Progenitor cell of endocrine pancreas (in vitro differentiated cells): ENCODE measurements around the gene PSMC1. TPM values are rescaled to one million over a fixed set of nuclear protein-coding genes. Genes with fewer than 3 reads are reported as not detected.

Experiments used
- DNase-seq: peaks from one replicate; pipeline ENCODE4 v3.0.0; 2021; ENCODE audit warnings: low spot score; ENCODE audit not compliant: unreplicated experiment
- H3K27ac Mint-ChIP-seq: 2 replicates; pipeline ENCODE4 v1.8.0; 2021; ENCODE audit warnings: mild to moderate bottlenecking, moderate library complexity, mixed read lengths
- H3K27me3 Mint-ChIP-seq: 2 replicates; pipeline ENCODE4 v1.8.0; 2021; ENCODE audit warnings: mixed read lengths
- H3K36me3 Mint-ChIP-seq: 2 replicates; pipeline ENCODE4 v1.8.0; 2022; ENCODE audit warnings: mixed read lengths; ENCODE audit not compliant: insufficient read depth
- H3K4me1 Mint-ChIP-seq: 2 replicates; pipeline ENCODE4 v1.8.0; 2021; ENCODE audit warnings: low read depth, mixed read lengths
- H3K4me3 Mint-ChIP-seq: 2 replicates; pipeline ENCODE4 v1.8.0; 2021; ENCODE audit warnings: low read depth, mild to moderate bottlenecking, moderate library complexity, mixed read lengths
- H3K9me3 Mint-ChIP-seq: 2 replicates; pipeline ENCODE4 v1.8.0; 2021; ENCODE audit warnings: low read depth, mixed read lengths
- total RNA-seq: library from RNA; stranded (reverse); gene quantifications from 2 replicates; pipeline ENCODE4 v1.2.1, GENCODE V29; 2021
- TF ChIP-seq, protein P1 (sequence below): fragments of 200-600 bp; sonication (generic); IDR thresholded peaks from one replicate; pipeline ENCODE4 v1.5.0; 2021; ENCODE audit warnings: antibody characterized with exemption, mild to moderate bottlenecking; ENCODE audit not compliant: unreplicated experiment

Gene PSMC1
- total RNA-seq, 1 donor from 2014 or later, result 96.8 TPM

DNA sequence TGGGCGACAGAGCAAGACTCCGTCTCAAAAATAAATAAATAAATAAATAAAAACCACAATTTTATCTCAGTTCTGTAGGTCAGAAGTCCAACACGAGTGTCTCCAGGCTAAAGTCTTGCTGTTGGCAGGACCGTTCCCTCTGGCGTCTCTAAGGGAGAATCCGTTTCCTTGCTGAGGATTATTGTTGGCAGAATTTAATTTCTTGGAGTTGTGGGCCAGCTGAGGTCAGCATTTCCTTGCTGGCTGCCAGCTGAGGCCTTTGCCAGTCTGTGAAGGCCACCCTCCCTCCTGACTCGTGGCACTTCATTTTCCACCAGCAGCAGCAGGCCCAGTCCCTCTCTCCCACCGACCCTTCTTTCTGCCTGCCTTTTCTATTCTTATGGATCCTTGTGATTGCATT is 17.2 kb downstream of the PSMC1 start:
- Mint-ChIP-seq H3K27me3 (no peaks in the 10 kb centered on the region), H3K27ac (no peak overlapping the region), H3K4me1 (no peaks in the 10 kb centered on the region), H3K36me3 (peaks cover 26% of the 10 kb centered on the region), H3K9me3 (no peaks in the 10 kb centered on the region), H3K4me3 (no peak overlapping the region)
- DNase-seq, result no peak
- TF ChIP-seq, protein P1, sequence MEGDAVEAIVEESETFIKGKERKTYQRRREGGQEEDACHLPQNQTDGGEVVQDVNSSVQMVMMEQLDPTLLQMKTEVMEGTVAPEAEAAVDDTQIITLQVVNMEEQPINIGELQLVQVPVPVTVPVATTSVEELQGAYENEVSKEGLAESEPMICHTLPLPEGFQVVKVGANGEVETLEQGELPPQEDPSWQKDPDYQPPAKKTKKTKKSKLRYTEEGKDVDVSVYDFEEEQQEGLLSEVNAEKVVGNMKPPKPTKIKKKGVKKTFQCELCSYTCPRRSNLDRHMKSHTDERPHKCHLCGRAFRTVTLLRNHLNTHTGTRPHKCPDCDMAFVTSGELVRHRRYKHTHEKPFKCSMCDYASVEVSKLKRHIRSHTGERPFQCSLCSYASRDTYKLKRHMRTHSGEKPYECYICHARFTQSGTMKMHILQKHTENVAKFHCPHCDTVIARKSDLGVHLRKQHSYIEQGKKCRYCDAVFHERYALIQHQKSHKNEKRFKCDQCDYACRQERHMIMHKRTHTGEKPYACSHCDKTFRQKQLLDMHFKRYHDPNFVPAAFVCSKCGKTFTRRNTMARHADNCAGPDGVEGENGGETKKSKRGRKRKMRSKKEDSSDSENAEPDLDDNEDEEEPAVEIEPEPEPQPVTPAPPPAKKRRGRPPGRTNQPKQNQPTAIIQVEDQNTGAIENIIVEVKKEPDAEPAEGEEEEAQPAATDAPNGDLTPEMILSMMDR, result no peak

DNA sequence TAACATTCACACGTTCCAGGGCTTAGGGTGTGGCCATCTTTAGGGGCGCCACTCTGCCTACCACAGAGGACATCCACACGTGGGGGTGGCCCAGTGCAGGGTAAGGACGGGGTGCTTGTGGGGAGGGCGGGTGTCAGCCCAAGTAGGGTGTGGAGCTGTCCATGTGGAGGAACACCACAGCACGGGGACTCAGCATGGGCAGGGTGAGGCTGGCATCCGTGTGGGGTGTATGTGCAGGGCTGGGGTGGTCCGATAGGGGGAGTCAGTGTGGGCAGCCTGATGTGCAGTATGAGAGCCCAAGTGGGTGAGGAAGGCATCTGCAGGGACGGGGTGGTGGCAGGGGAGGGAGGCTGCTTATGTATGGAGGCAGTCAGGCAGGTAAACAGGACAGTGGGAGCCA is 17.7 kb downstream of the PSMC1 start:
- Mint-ChIP-seq H3K27me3 (no peaks in the 10 kb centered on the region), H3K4me1 (no peaks in the 10 kb centered on the region), H3K36me3 (peaks cover 25% of the 10 kb centered on the region), H3K27ac (no peak overlapping the region), H3K4me3 (no peak overlapping the region), H3K9me3 (no peaks in the 10 kb centered on the region)
- DNase-seq, result no peak
- TF ChIP-seq, protein P1, result no peak

DNA sequence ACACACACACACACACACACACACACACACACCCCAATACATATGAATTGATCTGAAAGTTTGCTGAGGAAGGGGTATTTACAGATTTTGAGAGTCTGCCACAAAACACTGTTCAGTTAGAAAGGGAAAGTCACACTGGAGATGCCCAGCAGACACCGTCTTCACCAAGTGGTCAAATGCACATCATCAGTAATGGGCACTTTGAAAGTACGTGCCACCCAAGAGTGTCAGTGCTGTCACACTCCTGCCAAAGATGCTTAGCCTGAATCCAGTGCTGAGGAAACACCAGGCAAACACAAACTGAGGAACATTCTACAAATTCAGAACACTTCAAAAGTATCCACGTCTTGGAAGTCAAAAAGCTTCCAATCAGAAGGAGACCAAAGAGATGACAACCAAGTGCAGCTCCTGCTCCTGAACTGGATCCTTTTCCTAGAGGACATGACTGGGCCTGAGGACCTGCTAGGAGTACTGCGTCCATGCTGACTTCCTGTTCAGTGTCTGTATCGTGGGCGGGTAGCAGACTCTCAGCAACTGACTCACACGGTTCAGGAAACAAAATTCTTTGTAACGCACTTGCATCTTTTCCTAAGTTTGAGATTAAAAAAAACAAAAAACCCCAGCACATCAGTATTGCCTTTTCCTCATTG is 18.6 kb downstream of the PSMC1 start:
- Mint-ChIP-seq H3K27ac (no peak overlapping the region), H3K27me3 (no peaks in the 10 kb centered on the region)
- no peak for DNase-seq

DNA sequence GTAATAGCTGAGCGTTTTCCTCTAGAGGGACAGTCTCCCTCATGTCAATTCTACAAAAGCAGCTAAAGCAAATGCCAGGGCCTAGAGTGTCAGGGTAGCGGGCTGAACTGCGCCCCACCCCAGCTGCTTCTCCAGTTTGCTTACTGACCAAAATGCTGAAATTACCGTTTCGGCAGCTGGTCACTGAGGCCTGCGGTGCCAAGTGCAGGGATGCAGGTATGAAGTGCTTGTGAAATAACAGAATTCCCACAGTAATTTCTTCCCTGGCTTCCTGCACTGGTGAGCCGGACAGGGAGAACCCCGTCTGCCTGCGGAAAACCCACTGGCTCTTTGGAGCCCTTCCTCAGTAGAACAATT is 19.1 kb downstream of the PSMC1 start:
- DNase-seq, result no peak
- no peak overlapping the region for H3K27ac Mint-ChIP-seq
- H3K9me3 Mint-ChIP-seq, result no peaks in the 10 kb centered on the region
- TF ChIP-seq, protein P1, result no peak
- no peaks in the 10 kb centered on the region for H3K4me1 Mint-ChIP-seq
- peaks cover 17% of the 10 kb centered on the region for H3K36me3 Mint-ChIP-seq
- no peak overlapping the region for H3K4me3 Mint-ChIP-seq
- no peaks in the 10 kb centered on the region for H3K27me3 Mint-ChIP-seq

More for the DNA sequence above, 18.6 kb downstream of the PSMC1 start:
- TF ChIP-seq, protein P1, result no peak
- Mint-ChIP-seq H3K36me3 (peaks cover 21% of the 10 kb centered on the region), H3K4me3 (no peak overlapping the region), H3K4me1 (no peaks in the 10 kb centered on the region), H3K9me3 (no peaks in the 10 kb centered on the region)

DNA sequence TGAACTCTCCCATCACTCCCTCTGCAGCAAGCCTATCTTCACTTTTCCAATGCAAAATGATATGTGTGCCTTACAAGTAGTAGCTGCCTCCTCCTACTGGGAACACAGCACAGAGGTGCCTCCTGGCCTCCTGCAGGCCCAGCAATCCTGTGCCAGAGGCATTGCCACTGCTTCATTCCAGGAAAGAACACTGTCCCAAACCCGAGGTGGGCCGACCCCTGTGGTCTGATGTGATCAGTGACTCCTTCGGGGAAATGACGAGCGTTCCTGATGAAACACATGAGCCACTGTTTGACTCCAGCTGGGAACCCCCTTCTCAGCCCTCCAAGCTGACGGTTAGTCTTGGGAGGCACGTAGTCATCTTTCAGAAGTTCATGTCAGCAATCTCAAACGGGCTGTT is 19.5 kb downstream of the PSMC1 start:
- no peak for DNase-seq
- TF ChIP-seq, protein P1, result no peak
- Mint-ChIP-seq H3K4me1 (no peaks in the 10 kb centered on the region), H3K9me3 (no peaks in the 10 kb centered on the region), H3K27ac (no peak overlapping the region), H3K36me3 (peaks cover 17% of the 10 kb centered on the region), H3K27me3 (no peaks in the 10 kb centered on the region), H3K4me3 (no peak overlapping the region)
